Stimulated activated CD8-positive, alpha-beta memory T cell treated with anti-CD3 and anti-CD28 coated beads, Interleukin-2, amount 100 ng/mL, for 48 hours (primary cell): ENCODE measurements around the gene PLA2G2C.

Source experiments
- DNase-seq, 2 donors: peaks; one replicate each; pipeline ENCODE4 v3.0.0-alpha.2; 2020; ENCODE audit warnings: low read depth in 2 of 2

PLA2G2C gene

GRCh38 chr1:20153000-20153418 lies 33.3 kb downstream of the PLA2G2C start:
- DNase-seq: no peak

- DNase-seq: no peak
These were observed 33.8 kb downstream of the PLA2G2C start for GRCh38 chr1:20152599-20152930.

- DNase-seq: peak; percentile 57 to 72
These were observed 34.3 kb downstream of the PLA2G2C start for GRCh38 chr1:20151906-20152598.

GRCh38 chr1:20150969-20151368 lies 35.3 kb downstream of the PLA2G2C start:
- no peak for DNase-seq

- DNase-seq: no peak
These were observed 36.0 kb downstream of the PLA2G2C start for GRCh38 chr1:20150326-20150705.

- no peak for DNase-seq
These were observed 36.6 kb downstream of the PLA2G2C start for GRCh38 chr1:20149601-20150325.

GRCh38 chr1:20148571-20149500 lies 37.5 kb downstream of the PLA2G2C start:
- no peak for DNase-seq

GRCh38 chr1:20147846-20148570 lies 38.3 kb downstream of the PLA2G2C start:
- no peak for DNase-seq

GRCh38 chr1:20143734-20144565 lies 42.4 kb downstream of the PLA2G2C start:
- DNase-seq: no peak

GRCh38 chr1:20143318-20143717 lies 43.0 kb downstream of the PLA2G2C start:
- DNase-seq: no peak

GRCh38 chr1:20142001-20142710 lies 44.2 kb downstream of the PLA2G2C start:
- no peak for DNase-seq

GRCh38 chr1:20141466-20141865 lies 44.9 kb downstream of the PLA2G2C start:
- DNase-seq: no peak

- DNase-seq: no peak
These were observed 45.3 kb downstream of the PLA2G2C start for GRCh38 chr1:20141001-20141400.

- DNase-seq: no peak
These were observed 46.3 kb downstream of the PLA2G2C start for GRCh38 chr1:20139776-20140612.

- no peak for DNase-seq
These were observed 47.3 kb downstream of the PLA2G2C start, which contains the start of gene PLA2G2F for GRCh38 chr1:20138961-20139550. Gene PLA2G2F, plus strand, starts transcription at chr1:20139323. Its CDS starts 105 bp downstream, at chr1:20139428.

- DNase-seq: no peak
These were observed 48.0 kb downstream of the PLA2G2C start for GRCh38 chr1:20138346-20138745.

- no peak for DNase-seq
These were observed 48.7 kb downstream of the PLA2G2C start for GRCh38 chr1:20137604-20138003.

GRCh38 chr1:20137055-20137454 lies 49.3 kb downstream of the PLA2G2C start:
- no peak for DNase-seq

GRCh38 chr1:20136249-20136648 lies 50.1 kb downstream of the PLA2G2C start:
- no peak for DNase-seq
